ENCODE measurements around the gene CCDC18.
"Not testable (repeated sequence)": the region's sequence is repeated elsewhere in the genome, so short reads cannot be mapped to it uniquely, and the experiment has no call there.

CCDC18 gene

DNA sequence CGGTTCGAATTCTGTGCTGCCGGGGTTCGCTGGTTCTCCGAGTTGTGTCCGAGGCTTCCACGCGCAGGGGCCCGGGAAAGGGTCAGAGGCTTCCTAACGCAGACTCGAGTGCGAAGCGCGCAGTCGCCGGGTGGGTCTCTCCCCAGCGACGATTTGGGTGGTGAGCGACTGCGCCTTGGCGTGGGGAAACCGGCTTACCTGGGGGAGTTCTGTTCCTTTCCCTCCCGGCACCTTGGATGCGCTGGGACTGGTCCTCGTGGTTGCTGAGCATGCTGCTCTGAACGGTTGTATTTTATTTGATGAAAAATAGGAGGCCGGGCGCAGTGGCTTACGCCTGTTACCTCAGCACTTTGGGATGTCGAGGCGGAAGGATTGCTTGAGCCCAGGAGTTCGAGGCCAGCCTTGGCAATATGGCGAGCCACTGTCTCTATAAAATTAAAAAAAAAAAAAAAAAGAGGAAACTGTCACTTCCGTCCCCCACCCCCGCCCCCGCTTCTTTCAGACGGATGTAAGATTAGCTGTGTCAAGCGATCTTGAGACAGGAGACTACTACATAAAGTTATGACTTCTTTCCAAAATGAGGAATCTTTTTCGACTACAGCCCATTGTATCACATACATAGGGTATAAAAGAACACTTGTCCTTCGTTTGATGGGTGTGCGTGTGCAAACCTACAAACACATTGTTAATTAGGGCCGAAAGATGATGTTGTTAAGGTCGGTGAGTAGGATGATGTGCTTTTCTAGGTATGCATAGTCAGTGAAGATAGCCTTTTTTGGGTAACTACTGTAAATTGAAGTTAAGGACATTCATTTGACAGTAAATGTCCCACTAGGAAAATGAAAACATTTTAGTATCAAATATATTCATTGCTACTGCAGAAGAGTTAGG, at the start of gene CCDC18:
CCDC18 (plus strand) TSS at position 2 of the 891 bp plus-strand sequence. CDS start 2,638 bp downstream, outside the sequence.
- DNase-seq: no peak

DNA sequence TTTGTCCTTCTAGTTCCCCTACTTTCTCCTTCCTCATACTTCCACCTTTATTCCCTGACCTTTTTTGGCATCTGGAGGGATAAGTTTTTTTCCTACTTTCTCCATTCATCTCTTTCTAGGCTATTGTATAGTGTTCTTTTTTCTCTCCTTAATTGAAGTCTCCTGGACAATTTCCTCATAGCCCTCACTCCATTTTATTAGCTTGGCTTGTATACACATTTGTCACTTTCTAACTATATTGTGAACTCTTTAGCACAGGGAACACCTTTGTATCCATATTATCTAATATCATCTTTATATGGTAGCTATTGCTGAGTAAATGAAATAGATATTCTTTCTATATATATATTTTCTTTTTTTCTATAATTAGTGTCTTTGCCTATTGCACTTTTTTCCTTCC, 47.9 kb upstream of the CCDC18 start:
- DNase-seq: no peak

- DNase-seq: no peak
Observed at GRCh38 chr1:93136445-93136844, 44.1 kb upstream of the CCDC18 start.

DNA sequence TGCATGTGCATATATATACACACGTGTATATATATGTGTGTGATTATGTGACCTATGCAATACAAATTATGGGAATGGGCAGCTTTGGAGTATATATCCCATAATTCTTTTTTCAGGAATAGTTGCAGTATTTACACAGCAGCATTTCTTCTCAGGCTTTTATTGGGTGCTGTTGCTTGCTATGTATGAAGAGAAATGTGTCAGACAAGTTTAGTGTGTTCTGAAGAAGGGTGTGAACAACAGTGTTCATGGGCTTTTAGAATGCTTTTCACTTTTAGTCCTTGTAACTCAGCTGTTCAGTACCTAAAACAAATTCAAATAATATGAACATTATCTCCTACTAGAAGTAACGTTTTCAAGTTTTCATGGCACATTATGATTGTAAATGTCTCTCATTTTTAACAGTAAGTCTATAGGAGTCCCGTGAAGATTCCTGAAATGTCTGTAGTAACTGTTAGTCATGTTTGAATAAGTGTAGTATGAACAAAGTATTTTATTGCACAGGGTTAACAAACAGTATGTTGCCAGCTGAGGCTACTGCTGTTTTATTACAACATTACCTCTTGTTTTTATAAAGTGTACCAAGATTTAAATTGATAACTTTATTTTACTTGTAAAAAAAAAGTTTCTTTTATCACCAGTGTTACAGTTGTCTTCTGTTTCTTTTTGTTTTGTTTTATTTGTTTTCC, 42.8 kb upstream of the CCDC18 start:
- no peak for DNase-seq

DNA sequence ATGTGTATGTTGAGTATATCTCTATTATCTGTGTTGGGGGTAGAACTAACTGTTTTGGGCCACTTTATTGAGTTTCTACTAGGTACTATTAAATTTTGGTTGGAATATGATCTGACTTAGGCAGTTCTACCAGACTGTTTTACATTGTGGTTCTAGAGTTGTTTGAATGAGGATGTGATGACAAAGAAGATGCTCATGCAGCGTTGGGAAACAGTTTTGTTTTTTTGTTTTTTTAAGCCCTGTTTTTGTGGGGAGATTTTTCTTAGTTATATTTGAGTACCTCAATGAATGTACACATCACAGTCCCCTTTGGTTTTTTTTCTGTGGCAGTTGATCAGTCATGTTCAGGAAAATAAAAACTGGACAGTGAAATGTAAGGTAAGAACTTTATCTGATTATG, 40.4 kb upstream of the CCDC18 start:
- no peak for DNase-seq

GRCh38 chr1:93142161-93142560, 38.4 kb upstream of the CCDC18 start:
- no peak for DNase-seq

DNA sequence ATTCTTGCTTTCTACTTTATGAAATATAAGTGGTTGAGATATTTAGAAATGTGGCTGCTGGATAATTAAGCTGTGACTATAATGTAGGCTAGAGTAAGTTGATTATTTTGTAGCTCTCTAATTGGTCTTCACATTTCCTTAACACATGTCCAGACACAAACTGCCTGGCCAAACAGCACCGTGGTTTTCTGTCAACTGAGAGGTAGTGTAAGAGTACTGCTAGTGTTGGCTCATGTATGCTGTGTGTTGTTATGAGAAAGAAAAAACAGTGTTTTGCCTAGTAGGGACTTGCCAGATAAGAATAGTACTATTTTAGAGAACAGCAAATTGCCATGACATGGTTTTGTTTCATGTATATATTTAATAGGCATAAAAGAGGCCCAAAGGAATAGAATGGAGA, 37.4 kb upstream of the CCDC18 start:
- no peak for DNase-seq

DNA sequence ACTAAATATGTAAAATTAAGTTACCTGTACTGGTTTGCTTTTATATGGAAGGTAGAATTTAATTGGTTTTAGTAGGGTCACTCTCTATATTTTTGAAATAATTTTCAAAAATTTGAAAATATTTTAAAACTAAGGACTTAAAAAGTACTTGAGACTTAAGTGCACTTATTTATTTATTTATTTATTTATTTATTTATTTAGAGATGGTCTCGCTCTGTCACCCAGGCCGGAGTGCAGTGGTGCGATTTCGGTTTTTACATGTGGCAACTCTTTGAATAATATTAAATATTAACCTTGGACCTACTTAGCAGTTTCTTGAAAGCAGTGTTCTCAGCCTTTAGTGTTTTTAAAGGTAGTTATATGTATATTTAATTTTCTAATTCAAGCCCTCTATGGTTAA, 36.8 kb upstream of the CCDC18 start:
- no peak for DNase-seq

DNA sequence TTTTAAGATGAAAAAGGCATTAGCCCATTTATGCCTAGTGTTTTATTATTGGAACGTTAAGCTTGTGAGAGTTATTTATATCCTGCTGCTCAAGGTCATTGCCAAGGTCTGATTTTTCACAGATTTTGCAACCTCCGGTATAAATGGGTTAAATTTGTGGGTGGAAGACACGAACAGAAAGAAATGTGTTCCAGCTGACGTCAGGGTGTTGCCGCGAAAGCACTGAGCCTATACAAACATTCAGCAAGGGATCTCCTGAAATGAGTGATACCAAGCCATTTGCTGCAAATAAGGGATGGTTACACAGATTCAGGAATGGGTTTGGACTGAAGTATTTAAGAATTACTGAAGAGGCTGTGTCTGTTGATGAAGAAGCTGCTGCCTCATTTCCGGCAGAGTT, 32.5 kb upstream of the CCDC18 start:
- no peak for DNase-seq

DNA sequence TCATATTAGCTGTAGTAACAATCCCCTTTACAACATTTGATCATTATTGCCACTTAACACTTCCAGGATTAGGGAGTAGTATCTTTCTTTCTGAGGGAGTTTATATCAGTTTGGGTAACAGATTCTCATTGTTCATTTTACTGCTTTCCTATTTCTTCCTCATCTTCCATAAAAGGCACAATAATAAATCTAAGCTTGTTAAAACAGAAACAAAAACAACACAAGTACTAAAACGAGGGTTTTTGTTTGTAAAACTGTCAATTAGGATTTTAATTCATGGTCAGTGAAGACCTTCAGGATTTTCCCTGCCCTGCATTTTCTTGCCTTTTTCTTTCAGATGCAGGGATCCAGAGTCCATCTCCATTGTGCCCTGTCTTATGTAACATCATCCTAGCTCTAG, 29.8 kb upstream of the CCDC18 start:
- DNase-seq: no peak

DNA sequence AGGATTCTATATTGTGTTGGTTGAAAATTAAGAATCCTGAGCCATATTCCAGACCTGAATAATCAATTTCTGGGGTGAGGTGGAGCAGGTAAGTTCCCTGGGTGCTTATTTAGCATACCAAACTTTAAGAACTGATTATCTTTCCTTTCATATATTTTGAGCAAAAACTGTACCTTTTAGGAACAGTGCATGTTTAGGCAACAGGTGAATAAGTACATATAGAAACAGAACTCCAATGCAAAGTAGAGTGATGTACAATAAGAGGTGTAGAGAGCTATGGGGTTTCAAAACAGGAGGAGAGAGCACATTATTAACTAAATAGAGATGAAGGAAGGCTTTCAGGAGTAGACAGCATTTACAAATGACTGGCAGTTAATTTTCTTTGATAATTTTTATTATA, 29.1 kb upstream of the CCDC18 start:
- no peak for DNase-seq

DNA sequence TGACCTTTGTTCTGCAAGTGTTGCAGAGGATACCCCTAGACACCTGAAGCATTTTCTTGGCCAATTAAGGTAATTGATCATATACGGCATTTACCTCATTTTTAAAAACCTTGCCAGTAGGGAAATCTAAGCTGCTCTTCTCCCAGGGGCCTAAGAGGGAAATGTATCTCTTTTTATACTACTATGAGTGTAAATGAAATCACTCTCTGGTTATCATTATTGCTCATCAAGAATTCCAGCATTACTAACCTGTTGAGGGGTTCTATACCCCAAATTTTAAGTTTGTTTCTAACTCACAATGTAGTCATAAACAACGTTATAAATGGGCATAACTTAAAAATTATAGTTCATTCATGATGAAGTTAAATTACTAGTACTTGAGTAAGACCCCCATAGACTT, 27.7 kb upstream of the CCDC18 start:
- DNase-seq: no peak

- no peak for DNase-seq
Observed at GRCh38 chr1:93154898-93155297, 25.6 kb upstream of the CCDC18 start.

- no peak for DNase-seq
Observed at GRCh38 chr1:93155335-93155734, 25.2 kb upstream of the CCDC18 start.

DNA sequence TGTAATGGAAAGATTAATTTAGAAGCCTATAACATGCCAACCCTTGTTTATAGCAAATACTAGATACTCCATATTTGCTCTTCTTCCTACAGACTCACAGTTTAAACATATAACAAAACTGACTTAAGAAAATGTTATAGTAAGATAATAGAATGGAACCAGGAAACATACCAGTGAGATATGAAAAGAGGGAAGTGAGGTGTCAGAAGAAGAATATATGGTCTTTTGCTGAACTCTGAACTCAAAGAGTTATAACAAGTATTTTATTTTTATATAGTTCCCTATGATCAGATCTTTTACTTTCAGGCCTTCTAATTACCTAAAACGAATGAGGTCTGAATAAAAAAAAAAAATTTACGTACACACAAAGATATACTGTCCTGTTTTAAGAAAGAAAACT, 21.2 kb upstream of the CCDC18 start:
- no peak for DNase-seq

- not testable (repeated sequence) for DNase-seq
Observed at GRCh38 chr1:93163314-93163713, 17.2 kb upstream of the CCDC18 start.

- no peak for DNase-seq
Observed at GRCh38 chr1:93164816-93165215, 15.7 kb upstream of the CCDC18 start.

- not testable (repeated sequence) for DNase-seq
Observed at GRCh38 chr1:93165895-93166294, 14.6 kb upstream of the CCDC18 start.

- DNase-seq: no peak
Observed at GRCh38 chr1:93167006-93167405, 13.5 kb upstream of the CCDC18 start.

DNA sequence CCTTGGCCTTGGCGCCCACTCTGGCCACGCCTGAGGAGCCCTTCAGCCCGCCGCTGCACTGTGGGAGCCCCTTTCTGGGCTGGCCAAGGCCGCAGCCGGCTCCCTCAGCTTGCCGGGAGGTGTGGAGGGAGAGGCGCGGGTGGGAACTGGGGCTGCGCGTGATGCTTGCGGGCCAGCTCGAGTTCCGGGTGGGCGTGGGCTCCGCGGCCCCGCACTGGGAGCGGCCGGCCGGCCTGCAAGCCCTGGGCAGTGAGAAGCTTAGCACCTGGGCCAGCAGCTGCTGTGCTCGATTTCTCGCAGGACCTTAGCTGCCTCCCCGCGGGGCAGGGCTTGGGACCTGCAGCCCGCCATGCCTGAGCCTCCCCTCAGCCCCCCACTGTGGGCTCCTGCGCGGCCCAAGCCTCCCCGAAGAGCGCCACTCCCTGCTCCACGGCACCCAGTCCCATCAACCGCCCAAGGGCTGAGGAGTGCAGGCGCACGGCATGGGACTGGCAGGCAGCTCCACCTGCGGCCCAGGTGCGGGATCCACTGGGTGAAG, 10.3 kb upstream of the CCDC18 start:
- DNase-seq: not testable (repeated sequence)

GRCh38 chr1:93171549-93172034, 8.9 kb upstream of the CCDC18 start:
- DNase-seq: no peak

- no peak for DNase-seq
Observed at GRCh38 chr1:93172778-93173177, 7.7 kb upstream of the CCDC18 start.

- DNase-seq: not testable (repeated sequence)
Observed at GRCh38 chr1:93174638-93175037, 5.9 kb upstream of the CCDC18 start.

GRCh38 chr1:93177991-93178390, 2.5 kb upstream of the CCDC18 start:
- DNase-seq: no peak
